GM21576 (cell line): ENCODE data around the gene IDH1.
A peak's percentile ranks its signal among the peaks of the same experiment; 100 is the strongest.
"Not testable (repeated sequence)": the region's sequence is repeated elsewhere in the genome, so short reads cannot be mapped to it uniquely, and the experiment has no call there.

Source experiments
- ATAC-seq: cut with Tn5 transposase; IDR thresholded peaks from one replicate; pipeline ENCODE4 v1.9.1; 2021; ENCODE audit warnings: mild to moderate bottlenecking, moderate library complexity; ENCODE audit not compliant: unreplicated experiment

The IDH1 gene

DNA sequence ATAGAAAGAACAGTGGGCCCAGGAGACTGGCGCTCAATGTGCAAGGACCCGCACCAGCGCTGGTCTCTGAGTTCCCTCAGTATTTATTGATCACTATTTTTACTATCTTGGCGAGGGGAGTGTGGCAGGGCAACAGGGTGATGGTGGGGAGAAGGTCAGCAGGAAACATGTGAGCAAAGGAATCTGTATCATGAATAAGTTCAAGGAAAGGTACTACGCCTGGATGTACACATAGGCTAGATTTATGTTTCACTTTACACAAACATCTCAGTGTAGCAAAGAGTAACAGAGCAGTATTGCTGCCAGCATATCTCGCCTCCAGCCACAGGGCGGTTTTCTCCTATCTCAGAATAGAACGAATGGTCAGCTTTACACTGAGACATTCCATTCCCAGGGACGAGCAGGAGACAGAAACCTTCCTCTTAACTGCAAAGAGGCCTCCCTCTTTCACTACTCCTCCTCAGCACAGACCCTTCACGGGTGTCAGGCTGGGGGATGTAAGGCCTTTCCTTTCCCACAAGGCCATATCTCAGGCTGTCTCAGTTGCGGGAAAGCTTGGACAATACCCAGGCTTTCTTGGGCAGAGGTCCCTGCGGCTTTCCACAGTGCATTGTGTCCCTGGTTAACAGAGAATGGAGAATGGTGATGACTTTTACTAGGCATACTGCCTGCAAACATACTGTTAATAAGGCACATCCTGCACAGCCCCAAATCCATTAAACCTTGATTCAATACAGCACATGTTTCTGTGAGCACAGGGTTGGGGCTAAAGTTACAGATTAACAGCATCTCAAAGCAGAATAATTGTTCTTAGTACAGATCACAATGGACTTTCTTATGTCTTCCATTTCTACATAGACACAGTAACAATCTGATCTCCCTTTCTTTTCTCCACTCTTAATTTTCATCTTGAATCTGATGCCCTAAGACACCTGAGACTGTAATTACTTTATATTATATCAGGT, 2.3 kb upstream of the IDH1 start:
- not testable (repeated sequence) for ATAC-seq

DNA sequence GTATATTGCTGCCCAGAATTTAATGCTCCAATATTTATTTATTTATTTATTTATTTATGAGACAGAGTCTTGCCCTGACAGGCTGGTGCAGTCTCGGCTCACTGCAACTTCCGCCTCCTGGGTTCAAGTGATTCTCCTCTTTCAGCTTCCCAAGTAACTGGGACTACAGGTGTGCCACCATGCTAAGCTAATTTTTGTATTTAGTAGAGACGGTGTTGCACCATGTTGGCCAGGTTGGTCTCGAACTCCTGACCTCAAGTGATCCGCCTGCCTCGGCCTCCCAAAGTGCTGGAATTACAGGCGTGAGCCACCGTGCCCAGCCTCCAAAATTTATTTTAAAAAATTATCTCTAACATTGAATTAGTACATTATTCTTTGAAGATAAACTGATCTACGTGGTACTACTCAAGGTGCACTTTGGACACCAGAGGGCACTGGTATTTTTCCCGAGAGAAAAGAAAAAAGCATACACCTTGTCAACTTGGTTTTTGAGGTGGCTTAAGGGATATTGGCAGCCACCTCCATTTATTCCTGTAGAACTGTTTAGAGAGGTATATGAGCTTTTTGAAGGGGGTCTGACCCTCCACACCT, 1.4 kb upstream of the IDH1 start:
- ATAC-seq, result no peak

DNA sequence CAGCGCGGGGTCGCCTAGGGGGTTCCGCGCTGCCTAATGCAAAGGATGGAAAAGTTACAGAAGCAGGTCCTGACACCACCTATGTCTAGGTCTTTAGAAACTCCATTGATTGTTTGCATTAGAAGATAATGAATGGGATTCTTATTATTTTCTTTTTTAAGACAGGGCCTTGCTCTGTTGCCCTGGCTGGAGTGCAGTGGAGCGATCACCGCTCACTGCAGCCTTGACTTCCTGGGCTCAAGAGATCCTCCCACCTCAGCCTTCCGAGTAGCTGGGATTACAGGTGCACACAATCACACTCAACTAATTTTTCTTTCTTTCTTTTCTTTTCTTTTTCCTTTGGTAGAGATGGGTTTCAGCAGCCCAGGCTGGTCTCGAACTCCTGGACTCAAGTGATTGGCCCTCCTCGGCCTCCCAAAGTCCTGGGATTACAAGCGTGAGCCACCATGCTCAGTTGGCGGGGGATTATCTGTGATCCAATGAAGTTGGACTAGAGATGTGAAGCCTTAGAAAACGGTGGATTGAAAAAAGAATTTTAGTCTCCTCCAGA, 761 bp upstream of the IDH1 start:
- peak; percentile 8 for ATAC-seq

DNA sequence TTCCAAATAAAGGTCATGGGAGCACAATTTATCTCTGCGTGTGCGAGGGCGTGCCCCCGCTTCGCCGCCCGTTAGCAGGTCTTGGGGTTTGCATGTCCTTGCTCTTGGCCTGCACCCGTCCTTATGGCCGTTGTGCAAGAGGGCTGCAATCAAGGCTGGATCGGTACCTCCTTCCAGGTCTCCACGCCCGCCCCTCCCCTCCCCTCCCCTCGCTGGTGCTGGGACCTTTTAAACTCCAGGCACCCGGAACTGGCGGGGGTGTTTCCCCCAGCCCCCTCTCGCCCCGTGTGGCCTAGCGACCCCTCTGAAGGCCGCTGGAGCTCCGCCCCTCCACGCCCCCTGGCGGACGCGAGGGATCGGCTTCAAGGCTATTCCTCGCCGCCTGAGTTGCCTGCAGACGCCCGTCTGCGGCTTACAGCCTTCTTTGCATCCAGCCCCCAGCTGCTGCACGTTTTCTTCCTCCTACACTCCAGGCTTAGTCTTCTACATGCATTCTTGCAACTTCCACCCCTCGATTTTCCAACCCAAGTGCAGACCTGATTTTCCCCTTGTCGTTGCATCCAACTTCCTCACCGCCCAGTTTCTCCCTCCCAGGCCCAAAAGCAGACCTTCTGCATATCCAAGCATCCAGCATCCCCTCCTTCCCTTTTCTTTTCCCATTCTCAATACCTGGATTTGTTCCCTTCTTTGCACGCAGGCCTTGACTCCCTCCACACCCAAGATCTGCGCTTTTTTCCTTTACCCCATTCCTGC, 577 bp downstream of the IDH1 start:
- peak; percentile 72 for ATAC-seq

- ATAC-seq, result no peak
Measured at GRCh38 chr2:208253600-208254117, 1.2 kb downstream of the IDH1 start.

DNA sequence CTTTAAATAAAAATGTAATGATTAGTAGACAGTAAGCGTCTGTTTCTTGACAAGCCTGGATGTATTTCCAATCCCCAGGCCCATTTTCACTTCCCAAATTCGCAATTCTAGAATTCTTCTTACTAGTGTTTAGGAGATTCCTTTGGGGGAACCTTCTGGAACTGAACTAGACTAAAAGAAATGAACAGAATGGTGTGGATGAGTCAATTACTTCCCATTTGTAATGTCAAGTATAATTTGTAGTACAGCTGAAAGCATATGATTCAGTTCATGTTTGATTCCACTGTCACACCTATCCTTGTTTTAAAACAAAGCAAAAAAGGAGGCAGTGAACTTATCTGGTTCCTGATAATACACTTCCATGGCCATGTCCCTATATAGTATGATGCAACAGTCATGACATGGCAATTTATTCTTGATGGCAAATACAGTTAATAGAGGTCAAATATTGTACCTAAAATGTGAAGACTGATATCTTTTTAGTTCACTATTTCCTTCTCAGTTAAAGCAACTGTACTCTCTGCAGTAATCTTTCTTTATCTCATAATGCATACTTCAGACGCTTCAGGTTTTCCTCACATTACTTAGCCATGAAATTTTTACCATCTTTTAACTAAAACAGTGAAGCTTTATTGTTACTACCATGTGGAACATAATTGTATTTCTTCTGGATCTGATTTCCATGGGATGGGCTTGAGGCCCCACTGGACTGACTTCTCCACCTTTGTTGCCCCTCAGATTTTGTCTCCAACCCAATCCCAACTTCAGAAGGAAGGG, 2.0 kb downstream of the IDH1 start:
- no peak for ATAC-seq

DNA sequence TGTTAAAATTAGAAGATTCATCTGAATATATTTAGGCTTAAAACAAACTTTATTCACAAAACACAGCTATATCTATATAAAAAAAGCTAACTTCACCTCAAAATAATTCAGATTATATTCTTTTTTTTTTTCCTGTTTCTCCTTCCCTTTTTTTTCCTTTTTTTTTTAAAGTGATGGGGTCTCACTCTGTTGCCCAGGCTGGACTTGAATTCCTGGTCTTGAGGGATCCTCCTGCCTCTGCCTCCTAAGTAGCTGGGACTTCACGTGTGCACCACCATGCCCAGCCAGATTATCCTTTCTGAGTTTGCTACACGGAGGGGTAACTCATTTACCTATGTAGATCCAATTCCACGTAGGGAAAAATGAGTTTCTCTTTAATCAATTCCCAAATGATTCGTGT, 3.8 kb downstream of the IDH1 start:
- no peak for ATAC-seq

DNA sequence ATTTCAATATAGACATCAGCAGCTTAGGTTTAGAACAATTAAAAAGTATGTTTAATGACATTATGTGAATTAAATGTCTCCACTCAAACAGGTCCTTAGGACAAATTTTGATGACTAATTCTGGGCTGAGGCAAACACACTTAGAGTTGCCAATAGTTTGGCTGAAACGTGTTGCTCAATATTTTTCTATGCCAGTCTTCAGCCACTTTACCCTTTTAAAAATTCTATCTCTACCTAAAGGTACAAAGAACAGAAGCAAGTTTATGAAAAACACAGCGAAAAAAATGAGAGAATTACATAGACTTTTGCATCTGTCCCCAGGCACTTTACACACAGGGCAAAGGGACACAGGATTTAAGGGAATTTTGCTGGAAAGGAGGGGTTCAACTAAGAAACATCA, 4.5 kb downstream of the IDH1 start:
- no peak for ATAC-seq

DNA sequence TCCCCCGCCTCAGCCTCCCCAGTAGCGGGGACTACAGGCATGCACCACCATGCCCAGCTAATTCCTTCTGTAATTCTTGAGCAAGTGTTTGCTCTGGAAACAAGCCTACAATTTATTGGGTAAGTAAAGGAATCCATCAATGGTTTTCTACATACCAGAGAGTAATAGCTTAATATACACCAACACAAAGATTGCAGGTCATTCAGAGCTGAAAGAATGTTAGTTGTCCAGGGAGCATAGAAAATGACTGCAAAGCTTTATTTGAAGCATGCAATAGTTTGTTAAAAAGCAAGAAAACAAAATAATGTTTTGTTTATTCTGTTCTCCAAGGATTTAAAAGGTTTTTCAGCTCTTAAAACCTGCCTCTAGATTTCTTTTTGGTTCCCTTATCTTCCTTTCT, 5.6 kb downstream of the IDH1 start:
- ATAC-seq, result no peak

DNA sequence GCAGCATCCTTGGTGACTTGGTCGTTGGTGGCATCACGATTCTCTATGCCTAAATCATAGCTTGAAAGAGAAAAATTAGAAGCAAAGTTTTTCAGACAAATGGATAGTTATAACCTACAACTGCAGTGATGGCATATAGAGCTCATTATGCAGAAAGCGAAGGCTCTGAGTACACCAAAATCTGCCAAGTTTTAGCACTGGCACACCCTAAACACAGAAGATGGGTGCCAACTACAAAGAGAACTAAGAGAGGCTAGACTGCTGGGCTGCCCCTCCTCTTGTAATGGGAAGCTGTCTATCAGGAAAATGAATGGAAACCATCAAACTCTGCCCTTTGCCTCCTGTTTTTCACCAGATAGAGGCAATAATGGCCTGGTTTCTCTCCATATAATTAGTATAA, 6.3 kb downstream of the IDH1 start:
- ATAC-seq, result no peak

GRCh38 chr2:208245746-208246145, 9.1 kb downstream of the IDH1 start:
- ATAC-seq, result no peak

GRCh38 chr2:208244422-208244821, 10.4 kb downstream of the IDH1 start:
- ATAC-seq, result no peak

- no peak for ATAC-seq
Measured at GRCh38 chr2:208240619-208241209, 14.2 kb downstream of the IDH1 start.

- no peak for ATAC-seq
Measured at GRCh38 chr2:208239770-208240493, 14.9 kb downstream of the IDH1 start.

- no peak for ATAC-seq
Measured at GRCh38 chr2:208235860-208236259, 19.0 kb downstream of the IDH1 start.

DNA sequence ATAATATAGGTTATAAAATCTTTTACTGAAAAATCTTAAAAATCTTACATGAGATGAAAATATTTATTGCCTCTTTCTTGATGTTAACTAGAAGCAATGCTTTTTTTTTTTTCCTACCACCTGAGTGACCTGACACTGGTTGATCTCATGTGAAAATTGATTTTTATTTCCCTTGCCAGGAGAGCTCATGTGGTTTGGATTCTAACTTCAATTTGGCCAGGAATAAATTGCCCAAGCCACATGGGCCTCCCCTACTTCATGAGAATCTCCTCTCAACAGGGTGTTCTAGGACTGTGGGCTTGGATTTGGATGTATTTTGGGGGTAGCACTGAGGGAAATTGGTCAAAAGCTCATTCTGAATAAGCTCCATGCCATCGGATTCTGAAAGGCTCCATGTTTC, 20.1 kb downstream of the IDH1 start:
- ATAC-seq, result no peak

- no peak for ATAC-seq
Measured at GRCh38 chr2:208228476-208228875, 26.4 kb downstream of the IDH1 start.

DNA sequence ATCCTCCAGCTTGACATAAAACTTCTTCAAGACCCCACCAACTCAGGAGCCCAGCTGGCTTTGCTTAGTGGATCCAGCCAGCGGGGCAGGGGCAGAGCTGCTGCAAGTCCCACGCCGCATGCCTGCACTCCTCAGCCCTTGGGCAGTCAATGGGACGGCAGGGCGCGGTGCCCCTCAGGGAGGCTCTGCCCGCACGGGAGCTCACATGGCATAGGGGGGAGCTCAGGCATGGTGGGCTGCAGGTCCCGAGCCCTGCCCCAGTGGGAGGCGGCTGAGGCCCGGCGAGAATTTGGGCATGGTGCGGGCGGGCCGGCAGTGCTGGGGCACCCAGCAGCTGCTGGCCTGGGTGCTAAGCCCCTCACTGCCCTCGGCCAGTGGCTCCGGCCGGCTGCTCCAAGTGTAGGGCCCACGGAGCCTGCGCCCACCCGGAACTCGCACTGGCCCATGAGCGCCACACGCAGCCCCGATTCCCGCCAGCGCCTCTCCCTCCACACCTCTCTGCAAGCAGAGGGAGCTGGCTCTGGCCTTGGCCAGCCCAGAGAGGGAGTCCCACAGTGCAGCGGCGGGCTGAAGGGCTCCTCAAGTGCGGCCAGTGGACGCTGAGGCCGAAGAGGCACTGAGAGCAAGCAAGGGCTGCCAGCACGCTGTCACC, 27.2 kb downstream of the IDH1 start:
- no peak for ATAC-seq

DNA sequence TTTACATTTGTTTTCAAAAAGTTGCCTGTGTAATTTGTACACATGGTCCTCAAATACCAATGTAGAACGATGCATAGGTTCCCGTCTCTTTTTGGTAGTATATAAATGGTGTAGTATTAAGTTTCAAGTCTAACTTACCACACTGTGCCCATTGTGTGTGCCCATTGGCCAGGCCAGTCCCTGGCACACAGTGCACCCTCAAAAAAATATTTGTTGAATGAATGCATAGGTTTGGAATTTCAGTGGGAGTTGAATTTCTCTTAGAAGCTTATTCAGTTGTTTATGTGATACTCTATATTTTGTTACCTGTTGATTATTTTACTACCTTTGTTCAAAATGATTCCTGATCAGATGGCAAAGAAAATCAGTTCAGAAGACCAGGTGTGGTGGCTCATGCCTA, 30.1 kb downstream of the IDH1 start:
- no peak for ATAC-seq
